Measurements from ENCODE around the gene FAAH.

- TF ChIP-seq RAD21 (IDR thresholded peaks at IDR 0.05; ENCODE audit: low read depth) (no peak), EGR1 (IDR thresholded peaks at IDR 0.05) (no peak)
Observed at GRCh38 chr1:46409063-46409372, 14.9 kb downstream of the FAAH start.
